H1 (cell line): ENCODE measurements around the gene PROZ. TPM values are rescaled to one million over a fixed set of nuclear protein-coding genes. Genes with fewer than 3 reads are reported as not detected.

Experiments used
- ASH2L ChIP-seq: fragments of 200-600, 300-600 bp; sonication (generic); IDR thresholded peaks from one replicate; pipeline ENCODE4 v1.7.1; 2017; ENCODE audit warnings: low read length
- CHD2 ChIP-seq: IDR thresholded peaks from 2 replicates; pipeline ENCODE4 v1.6.1; 2012; ENCODE audit warnings: low read length, improper control_type of control experiment
- GABPA ChIP-seq: IDR thresholded peaks from 2 replicates; pipeline ENCODE4 v1.6.1; 2011; ENCODE audit warnings: mild to moderate bottlenecking, low read length, moderate library complexity, borderline replicate concordance; ENCODE audit not compliant: insufficient read depth
- KDM4A ChIP-seq: IDR thresholded peaks from one replicate; pipeline ENCODE4 v1.7.1; 2012; ENCODE audit warnings: low read depth, mild to moderate bottlenecking, moderate library complexity, low read length, inconsistent platforms; ENCODE audit not compliant: severe bottlenecking
- NRF1 ChIP-seq: IDR thresholded peaks from 2 replicates; pipeline ENCODE4 v1.6.1; 2011; ENCODE audit warnings: mild to moderate bottlenecking, low read depth, low read length, improper control_type of control experiment
- TAF7 ChIP-seq: optimal IDR thresholded peaks from 2 replicates; pipeline ENCODE3; 2011; ENCODE audit warnings: low read depth, mild to moderate bottlenecking, inconsistent platforms, low read length, moderate library complexity, borderline replicate concordance
- YY1 ChIP-seq: IDR thresholded peaks from 2 replicates; pipeline ENCODE4 v1.6.1; 2011; ENCODE audit warnings: low read depth, mild to moderate bottlenecking, low read length
- polyA plus RNA-seq, 7 experiments: library from polyadenylated mRNA; depleted of rRNA in 3 of 7; stranded (reverse) in 5 of 7; unstranded in 2 of 7; fragments of >200 nt in 5 of 7; fragments of 200-250 nt in 2 of 7; gene quantifications; 1 replicate in 5 of 7; 2 replicates in 1 of 7; 4 replicates in 1 of 7; pipeline versions ENCODE4 v1.2.1 to v1.2.3, GENCODE V29; 2011 to 2013; ENCODE audit warnings: missing spikeins in 2 of 7, mixed read lengths in 2 of 7
- total RNA-seq: library from RNA; stranded (reverse); fragmentation: NEBNext Ultra II Directional; extraction: Animal tissue kit (Norgen Biotek cat#: 25700); gene quantifications from 2 replicates; pipeline ENCODE4 v1.2.1, GENCODE V29; 2021

Gene PROZ
- total and polyA plus RNA-seq, 2 of the 8 experiments (the other 6 are each of a cell fraction or from before 2014, with no cell fraction given) = not detected

- TF ChIP-seq CHD2 (no peak), ASH2L (no peak), TAF7 (no peak), GABPA (no peak), KDM4A (no peak), YY1 (no peak), NRF1 (no peak)
Observed at GRCh38 chr13:113196970-113197737, 38.7 kb downstream of the PROZ start (continued).
